Measurements from ENCODE around the gene CYP19A1.

CYP19A1 gene

DNA sequence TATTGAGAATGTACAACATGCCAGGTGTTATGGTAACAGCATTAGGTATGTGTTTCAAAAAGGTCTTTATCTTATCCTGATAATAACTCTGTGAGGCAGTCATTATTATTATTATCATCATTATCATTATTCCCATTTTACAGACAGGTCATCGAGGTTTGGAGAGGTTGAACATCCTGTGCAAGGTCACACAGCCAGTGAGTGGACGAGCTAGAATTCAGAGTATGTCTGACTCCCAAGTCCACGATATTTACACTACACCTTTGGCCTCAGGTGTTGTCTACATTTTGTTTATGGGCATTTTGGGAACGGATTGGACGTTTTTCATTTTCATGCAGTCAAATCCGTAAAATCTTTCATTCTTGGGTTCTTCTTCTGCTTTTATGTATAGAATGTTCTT, 27.0 kb upstream of the CYP19A1 start:
- Histone ChIP-seq H3K4me3 (no peak overlapping the region), H3K27ac (peak overlapping the region in 1 of 21 experiments; percentile 12)

DNA sequence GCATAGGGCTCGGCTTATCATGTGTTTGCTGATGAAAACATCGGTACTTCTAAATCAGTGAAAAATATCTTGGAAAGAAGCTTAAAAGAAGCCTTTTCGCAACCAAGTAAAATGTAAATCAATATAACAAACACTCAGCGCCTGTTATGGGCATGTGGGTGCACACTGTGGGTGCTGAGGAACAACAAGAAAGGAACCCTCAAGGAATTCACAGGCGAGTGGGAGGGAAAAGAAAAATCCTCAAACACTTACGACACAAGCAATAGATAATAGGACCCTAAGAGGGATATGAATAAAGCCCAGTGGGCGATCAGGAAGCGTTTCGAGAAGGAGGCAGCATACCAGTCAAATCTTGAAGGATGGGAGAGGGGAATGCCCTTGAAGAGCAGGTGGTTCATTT, 25.0 kb upstream of the CYP19A1 start:
- no peak overlapping the region for H3K27ac ChIP-seq
- no peak overlapping the region for H3K4me3 ChIP-seq

DNA sequence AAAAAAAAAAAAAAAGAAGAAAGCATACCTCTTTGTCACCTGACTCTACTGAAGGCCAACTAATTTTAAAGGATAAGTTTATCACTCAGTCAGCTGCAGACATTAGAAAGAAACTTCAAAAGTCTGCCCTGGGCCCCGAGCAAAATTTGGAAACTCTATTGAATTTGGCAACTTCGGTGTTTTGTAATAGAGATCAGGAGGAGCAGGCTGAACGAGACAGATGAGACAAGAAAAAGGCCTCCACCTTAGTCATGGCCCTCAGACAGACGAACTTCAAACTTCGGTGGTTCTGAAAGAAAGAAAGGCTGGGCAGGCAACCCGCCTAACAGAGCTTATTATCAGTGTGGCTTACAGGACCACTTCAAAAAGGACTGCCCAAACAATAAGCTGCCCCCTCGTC, 21.6 kb upstream of the CYP19A1 start:
- Histone ChIP-seq H3K27ac (peak overlapping the region in 10 of 21 experiments; percentile 6 to 78 (median 46)), H3K4me3 (no peak overlapping the region)

DNA sequence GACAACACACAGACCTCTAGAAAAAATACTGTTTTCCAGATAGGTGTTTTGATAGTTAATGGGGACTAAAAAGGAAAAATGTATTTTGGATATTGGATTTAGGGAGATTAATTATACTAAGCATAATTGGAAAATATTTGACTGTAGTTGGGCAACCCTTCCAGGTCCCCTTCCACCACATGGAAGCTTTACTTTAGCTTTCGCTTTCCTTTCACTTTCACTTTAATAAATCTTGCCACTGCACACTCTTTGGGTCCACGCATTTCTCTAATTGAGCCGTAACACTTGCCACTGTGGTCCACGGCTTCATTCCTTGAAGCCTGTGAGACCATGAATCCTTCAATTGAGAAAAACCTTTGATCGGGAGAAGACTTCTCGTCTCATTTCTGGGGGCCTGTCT, 18.6 kb upstream of the CYP19A1 start:
- H3K27ac ChIP-seq: no peak overlapping the region
- no peak overlapping the region for H3K4me3 ChIP-seq

DNA sequence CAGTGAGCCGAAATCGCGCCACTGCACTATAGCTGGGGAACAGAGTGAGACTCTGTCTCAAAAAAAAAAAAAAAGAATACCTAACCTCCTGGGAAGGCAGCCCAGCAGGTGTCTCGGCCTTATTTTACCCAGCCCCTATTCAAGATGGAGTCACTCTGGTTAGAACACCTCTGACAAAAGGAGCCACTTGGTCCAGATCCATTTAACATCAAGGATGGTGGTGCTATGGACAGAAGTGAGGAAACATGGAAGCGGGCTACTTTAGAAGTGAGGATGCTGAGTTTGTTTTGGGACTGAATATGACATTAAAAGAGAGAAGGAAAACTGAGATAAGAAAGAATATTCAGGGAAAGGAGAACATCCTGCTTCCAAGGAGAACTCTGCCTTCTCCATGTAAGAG, 17.8 kb upstream of the CYP19A1 start:
- H3K27ac ChIP-seq: no peak overlapping the region

DNA sequence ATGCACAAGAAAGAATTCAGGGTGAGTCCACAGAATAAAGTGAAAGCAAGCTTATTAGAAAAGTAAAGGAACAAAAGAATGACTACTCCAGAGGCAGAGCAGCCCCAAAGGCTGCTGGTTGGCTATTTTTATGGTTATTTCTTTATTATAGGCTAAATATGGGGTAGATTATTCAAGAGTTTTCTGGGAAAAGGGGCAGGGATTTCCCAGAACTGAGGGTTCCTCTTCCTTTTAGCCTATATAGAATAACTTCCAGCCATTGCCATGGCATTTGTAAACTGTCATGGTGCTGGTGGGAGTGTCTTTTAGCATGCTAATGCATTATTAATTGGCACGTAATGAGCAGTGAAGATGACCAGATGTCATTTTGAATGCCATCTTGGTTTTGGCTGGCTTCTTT, 16.7 kb upstream of the CYP19A1 start:
- Histone ChIP-seq H3K27ac (no peak overlapping the region), H3K4me3 (no peak overlapping the region)

More for the DNA sequence above, 17.8 kb upstream of the CYP19A1 start:
- no peak overlapping the region for H3K4me3 ChIP-seq

DNA sequence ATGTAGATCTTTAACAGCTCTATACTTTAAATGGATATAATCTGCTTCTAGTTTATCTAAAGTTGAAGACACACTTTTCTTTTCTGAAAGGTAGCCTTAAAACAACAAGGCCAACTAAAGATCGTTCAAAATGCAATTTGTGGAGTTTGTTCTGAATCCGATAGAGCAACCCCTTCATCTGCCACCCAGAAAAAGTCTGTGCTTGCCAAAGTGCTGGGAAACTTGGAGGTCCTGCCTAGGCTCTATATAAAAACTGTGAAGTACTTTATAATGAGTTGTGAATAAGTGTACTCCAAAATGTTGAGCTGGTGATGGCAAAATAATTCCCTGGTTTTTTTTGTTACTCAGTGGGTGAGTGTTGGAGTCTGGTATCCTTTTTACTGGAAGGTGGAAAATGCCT, 15.6 kb upstream of the CYP19A1 start:
- H3K27ac ChIP-seq: no peak overlapping the region
- no peak overlapping the region for H3K4me3 ChIP-seq

DNA sequence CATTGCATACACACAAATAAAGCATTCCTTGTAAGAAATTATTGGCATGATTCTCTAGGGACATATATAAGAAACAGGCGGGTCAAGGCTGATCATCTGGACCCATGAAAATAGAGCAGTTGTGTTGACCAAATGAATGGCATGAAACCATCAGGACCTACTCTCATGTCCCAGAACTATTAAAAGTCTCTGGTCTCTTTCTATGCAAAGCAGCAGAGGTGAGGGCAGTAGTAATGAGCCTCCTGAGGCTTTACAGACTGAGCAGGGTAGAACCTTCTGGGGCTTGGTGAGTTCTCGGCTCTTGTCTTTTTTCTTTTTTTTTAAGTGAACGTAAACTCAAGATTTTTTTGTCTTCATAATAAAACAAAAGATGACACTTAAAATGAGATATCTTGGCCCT, 12.3 kb upstream of the CYP19A1 start:
- no peak overlapping the region for H3K27ac ChIP-seq
- no peak overlapping the region for H3K4me3 ChIP-seq

DNA sequence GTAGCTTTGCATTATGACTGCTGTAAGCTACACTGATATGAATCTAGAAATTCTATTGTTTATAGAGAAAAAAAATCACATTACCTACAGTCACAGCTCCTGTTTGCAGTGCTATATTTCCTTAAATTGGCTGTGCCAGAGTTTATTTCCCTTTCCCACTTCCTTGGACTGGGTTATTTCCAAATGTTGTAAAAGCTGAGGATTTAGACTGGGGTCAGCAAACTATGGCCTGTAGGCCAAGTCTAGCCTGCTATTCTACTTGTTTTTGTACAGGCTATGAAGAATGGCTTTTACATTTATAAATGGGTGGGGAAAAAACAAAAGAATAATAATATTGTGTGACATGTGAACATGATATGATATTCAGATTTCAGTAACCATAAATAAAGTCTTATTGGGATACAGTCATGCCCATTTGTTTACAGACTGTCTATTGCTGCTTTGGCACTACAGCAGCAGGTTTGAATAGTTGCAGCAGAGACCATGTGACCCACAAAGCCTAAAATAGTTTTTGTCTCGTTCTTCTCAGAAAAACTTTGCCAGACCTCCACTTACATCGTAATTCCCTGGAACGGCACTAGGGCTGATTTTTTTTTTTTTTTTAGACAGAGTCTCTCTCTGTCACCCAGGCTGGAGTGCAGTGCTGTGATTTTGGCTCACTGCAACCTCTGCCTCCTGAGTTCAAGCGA, 10.9 kb upstream of the CYP19A1 start:
- H3K27ac ChIP-seq: peak overlapping the region in 6 of 21 experiments; percentile 0 to 49 (median 34)
- H3K4me3 ChIP-seq: no peak overlapping the region

DNA sequence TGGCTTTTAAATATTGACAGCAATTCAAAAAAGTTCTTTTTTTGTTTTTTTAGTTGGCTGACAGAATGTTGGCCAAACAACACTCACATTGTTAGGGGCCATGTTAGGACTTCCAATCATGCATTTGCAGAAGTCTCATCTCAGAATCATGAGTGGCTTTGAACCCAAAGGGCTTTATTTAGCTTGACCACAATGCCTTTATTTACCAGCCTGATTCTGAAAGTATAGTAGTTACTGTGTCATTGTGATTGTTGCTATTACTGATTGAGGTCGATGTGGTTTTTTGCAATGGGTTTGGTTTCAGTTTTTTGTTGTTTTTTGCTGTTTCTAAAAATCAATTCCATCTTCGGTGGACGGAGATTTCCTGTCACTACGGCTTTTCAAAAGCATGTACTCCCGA, 10.3 kb upstream of the CYP19A1 start:
- peak overlapping the region in 4 of 21 experiments; percentile 0 to 49 (median 34) for H3K27ac ChIP-seq
- no peak overlapping the region for H3K4me3 ChIP-seq

DNA sequence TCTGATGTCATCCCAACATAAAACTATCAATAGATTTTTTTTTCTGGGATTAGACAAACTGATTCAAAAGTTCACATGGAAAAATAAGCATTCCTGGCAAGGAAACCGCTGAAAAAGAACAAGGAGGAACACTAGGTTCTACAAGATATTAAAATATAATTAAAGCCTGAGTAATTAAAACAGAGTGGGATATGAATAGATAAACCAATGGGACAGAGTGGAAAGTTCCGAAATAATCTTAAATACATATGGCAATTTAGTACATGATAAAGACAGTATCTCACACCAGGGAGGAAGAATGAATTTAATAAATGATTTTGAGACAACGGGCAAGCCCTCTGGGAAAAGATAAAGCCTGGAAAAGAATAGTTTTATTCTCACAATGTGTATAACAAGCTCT, 7.7 kb upstream of the CYP19A1 start:
- no peak overlapping the region for H3K4me3 ChIP-seq
- no peak overlapping the region for H3K27ac ChIP-seq

DNA sequence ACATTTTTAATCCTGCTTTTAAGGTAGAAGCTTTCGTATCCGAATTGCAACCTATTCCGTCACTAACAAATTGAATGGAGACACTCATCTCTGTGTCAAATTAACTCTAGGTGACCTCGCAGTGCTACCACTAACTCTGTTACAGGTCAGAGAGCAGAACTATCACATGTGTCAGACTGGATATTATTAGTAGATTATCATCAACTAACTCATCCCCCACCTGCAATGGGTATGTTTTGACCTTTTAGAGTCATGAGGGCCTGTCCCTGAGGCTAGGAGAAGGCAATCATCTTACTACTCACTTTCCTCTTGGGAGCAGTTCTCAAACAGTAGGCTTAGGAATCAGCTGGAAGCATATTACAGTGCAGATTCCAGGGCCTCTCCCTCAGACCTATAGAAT, 5.1 kb upstream of the CYP19A1 start:
- Histone ChIP-seq H3K27ac (peak overlapping the region in 1 of 21 experiments; percentile 29), H3K4me3 (no peak overlapping the region)

DNA sequence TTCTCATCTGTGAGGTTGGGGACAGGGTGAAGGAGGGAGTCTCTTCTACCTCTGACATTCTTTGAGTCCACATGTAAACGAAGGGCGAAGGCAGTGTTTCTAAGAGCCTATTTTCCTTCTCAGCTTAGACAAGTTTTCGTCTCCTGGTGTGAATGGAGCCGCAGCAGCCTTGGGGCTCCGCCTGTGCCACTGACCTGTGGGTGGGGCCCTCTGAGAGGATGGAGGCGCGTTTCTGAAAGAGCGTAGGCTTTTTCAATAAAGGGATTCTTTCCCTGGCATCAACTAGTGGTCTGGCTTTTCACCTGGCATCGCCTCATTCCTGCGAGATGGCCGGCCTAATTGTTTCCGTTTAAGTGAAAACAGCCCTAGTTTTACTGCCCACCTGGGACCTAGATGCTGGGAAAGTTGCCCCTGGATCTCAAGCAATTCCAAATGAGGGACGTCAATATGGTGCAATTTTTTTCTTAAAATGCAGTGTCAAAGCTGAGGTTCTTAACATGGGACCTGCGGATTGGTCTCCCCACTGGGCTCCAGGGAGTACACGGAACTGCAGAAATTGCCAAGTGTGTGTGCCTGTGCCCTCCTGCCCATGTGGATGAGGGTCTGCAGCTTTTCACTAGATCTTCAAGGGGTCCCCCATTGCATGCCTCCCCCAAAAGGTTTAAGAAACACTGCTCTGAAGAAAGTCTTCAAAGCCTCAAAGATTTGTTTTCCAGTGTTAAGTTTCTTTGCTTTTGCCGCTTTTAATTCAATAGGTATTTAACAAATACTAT, 4.0 kb upstream of the CYP19A1 start:
- Histone ChIP-seq H3K4me3 (peak overlapping the region in 5 of 7 experiments; percentile 1 to 44 (median 20)), H3K27ac (peak overlapping the region in 13 of 21 experiments; percentile 19 to 84 (median 64))

DNA sequence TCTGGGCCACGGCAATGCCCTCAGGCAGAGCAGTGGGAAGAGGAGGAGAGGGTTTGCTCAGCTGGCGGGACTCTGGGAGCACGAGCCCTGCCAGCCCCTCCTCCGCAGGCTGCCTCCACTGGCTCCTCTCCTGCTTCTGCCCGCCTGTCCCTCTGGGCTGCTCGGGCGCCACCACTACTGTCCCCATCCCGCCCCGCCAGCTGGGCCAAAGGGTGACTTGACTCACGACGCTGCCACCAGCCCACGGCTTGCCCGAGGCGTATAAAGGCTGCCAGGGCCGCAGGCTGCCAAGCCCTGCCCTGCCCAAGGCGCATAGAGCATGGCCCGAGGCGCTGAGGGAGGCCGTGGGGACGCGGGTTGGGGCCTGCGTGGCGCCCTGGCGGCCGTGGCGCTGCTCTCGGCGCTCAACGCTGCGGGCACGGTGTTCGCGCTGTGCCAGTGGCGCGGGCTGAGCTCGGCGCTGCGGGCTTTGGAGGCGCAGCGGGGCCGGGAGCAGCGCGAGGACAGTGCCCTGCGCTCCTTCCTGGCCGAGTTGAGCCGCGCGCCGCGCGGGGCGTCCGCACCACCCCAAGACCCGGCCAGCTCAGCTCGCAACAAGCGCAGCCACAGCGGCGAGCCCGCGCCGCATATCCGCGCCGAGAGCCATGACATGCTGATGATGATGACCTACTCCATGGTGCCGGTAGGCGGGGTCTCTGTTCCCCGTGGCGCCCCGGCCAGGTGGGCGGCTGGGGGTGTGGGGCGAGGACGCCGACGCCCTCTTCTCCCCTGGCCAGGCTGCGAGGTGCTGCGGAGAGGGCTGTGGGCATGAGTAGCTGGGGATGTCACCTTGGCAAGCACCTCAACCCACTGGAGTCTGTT, 3.2 kb upstream of the CYP19A1 start, which contains the start of gene GLDN:
GLDN (plus strand) TSS at position 290 of the 861 bp plus-strand sequence; CDS start at position 320, 30 bp downstream.
- peak within 1 kb of the TSS in 14 of 21 experiments; percentile 19 to 84 (median 64) for H3K27ac ChIP-seq
- peak within 1 kb of the TSS; percentile 1 to 44 (median 20) for H3K4me3 ChIP-seq

DNA sequence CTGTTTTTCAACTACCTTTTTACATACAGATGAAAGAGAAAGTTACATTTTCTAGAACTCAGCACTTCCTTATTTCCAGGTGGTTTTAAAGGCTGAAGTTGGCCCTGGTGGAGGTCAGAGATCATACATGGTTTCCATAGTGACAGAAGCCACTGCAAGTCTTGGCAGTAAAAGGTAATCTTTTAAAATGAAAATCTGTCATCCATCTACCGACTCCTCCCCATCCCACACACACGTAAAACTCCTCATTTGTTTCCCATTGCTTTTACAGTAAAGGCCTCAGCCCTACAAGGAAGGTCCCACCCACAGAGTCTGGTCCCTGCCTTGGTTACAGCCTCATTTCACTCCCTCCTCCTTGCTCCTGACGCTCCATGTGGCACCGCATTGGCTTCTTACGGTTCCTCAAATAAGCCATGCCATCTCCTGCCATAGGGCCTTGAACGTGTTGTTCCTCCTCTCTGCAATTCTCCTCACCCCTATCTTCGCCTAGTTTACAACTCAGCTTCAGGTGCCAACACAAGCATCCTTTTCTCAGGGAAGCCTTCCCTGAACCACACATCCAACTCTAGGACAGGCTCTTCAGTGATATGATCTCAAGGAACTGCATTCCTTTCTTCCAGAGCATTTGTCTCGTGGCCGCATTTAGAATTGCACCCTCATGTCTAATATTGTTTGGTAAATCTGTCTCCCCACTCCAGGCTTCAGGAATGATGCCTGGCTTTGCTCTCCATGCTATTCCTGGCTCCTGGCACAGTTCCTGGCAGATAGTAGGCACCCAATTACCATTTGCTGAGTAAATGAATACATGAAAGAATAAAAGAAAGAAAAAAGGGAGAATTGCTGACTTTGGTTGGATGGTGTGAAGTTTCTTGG, 2.6 kb downstream of the CYP19A1 start:
- Histone ChIP-seq H3K27ac (peak overlapping the region in 1 of 21 experiments; percentile 23), H3K4me3 (no peak overlapping the region)

DNA sequence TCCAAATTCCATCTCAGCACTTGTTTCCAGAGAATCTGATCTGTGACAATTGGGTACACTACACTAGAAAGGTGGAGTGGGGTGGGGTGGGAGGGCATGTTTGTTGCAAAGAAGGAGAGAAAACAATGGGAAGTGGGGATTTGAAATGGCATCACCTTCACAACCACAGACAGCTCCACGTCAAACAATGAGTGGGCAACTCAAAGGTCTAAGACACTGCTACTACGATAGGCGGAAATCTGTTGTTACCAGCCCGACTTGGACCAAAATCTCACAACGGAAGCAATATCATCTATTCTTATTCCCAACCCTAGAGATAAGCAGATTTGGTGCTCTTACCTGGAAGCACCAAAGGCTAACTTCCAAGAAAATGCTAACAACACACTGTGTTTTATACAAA, 3.3 kb downstream of the CYP19A1 start:
- H3K27ac ChIP-seq: peak overlapping the region in 2 of 21 experiments; percentile 23 to 30
- H3K4me3 ChIP-seq: no peak overlapping the region

DNA sequence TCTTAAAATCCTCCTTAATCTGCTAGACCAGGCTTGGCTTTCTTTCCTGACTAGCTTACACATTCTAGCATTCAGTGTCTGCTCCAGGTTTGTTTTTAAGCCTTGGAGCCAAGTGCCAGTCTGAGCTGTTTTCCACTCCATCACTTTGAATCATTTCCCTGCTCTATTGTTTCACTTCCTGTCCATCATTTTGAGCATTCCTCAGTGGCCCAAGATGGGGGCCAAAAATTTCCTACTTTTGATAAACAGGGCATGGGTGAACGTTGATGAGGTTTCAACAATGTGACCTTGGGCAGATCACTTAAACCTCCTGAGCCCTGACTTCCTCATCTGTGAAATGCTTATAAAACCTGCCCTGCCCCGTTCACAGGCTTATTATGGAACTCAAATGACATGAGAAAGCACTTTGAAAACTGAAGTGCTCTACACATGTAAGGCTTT, 4.4 kb downstream of the CYP19A1 start:
- no peak overlapping the region for H3K4me3 ChIP-seq
- peak overlapping the region in 1 of 21 experiments; percentile 1 for H3K27ac ChIP-seq

DNA sequence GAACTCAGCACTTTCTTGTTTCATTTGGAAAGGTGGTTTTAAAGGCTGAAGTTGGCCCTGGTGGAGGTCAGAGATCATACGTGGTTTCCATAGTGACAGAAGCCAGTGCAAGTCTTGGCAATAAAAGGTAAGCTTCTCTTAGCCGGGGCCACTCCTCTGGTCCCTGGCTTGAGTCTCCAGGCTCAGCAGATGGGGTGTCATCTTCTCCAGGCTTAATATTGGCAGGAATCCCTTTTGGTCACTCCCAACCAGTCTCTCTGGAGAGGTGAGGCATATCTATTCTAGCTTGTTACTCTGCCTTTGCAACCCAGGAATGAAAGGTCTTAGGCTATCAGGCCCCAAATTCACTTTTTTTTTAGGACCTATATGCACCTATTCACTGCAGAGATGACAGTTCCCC, 4.8 kb downstream of the CYP19A1 start:
- H3K27ac ChIP-seq: peak overlapping the region in 3 of 21 experiments; percentile 1 to 73 (median 11)

More for the DNA sequence above, 4.8 kb downstream of the CYP19A1 start:
- no peak overlapping the region for H3K4me3 ChIP-seq
